HG03442 (cell line): ENCODE results near the gene TMEM184B.
"Not testable (repeated sequence)": the region's sequence is repeated elsewhere in the genome, so short reads cannot be mapped to it uniquely, and the experiment has no call there.

Experiments
- ATAC-seq: cut with Tn5 transposase; IDR thresholded peaks from one replicate; pipeline ENCODE4 v1.9.1; 2021; ENCODE audit warnings: mild to moderate bottlenecking, moderate library complexity; ENCODE audit not compliant: unreplicated experiment

Gene TMEM184B

DNA sequence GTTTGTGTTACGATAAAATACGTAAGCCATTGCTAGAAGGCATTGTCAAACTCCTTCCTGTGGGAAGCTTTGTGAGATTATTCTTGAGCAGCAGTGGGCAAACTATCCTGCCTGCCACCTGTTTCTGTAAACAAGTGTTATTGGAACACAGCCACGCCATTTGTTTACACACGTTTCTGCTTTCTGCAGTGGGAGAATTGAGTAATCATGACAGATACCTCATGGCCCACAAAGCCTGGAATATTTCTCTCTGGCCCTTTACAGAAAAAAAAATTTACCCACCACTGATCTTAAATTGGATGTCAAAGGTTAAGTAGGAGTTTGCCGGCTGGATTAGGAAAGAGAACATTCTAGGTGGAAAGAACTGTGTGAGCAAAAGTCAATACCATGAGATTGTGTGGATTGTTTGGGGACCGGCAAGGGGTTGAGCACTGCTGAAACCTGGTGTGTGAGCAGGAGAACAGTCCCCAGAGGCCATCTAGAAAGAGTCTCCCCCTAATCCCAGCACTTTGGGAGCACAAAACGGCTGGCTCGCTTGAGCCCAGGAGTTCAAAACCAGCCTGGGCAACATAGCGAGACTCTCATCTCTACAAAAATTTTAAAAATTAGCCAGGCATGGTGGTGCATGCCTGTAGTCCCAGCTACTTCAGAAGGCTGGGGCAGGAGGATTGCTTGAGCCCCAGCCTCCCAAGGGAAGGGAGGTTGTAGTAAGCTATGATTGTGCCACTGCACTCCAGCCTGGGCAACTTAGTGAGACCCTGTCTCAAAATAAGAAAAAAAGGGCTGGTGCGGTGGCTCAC is 85.2 kb downstream of the TMEM184B start:
- no peak for ATAC-seq

DNA sequence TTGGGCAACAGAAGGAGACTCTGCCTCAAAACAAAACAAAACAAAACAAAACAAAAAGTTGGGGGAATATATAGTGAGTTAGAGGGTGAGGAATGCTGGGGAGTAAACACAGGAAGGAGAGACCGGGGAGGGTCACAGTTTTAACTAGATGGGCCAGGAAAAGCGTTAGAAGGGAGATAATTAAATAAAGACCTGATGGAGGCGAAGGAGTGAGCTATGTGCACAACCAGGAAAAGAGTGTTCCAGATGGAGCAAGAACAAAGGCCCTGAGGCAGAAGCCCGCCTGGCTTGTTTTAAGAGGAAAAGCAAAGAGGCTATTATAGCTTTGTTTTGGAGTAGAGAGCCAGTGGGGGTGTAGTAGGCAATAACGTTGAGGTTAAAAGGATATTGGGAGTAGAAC is 86.4 kb downstream of the TMEM184B start:
- ATAC-seq = no peak

DNA sequence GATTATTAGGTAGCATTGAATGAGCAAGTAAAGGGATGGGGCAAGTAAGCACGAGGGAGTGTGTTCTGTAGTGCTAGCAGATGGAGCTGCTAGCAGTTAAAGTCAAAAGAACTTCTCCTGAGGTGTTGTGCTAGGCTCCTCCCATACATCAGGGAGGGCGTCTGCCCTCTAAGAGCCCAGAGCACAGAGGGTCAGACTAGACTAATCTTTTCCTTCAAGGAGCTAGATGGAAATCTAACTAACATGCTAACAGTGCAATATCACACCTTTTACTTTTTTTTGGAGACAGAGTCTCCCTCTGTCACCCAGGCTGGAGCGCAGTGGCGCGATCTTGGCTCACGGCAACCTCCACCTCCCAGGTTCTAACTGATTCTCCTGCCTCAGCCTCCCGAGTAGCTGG is 88.0 kb downstream of the TMEM184B start:
- ATAC-seq = no peak

DNA sequence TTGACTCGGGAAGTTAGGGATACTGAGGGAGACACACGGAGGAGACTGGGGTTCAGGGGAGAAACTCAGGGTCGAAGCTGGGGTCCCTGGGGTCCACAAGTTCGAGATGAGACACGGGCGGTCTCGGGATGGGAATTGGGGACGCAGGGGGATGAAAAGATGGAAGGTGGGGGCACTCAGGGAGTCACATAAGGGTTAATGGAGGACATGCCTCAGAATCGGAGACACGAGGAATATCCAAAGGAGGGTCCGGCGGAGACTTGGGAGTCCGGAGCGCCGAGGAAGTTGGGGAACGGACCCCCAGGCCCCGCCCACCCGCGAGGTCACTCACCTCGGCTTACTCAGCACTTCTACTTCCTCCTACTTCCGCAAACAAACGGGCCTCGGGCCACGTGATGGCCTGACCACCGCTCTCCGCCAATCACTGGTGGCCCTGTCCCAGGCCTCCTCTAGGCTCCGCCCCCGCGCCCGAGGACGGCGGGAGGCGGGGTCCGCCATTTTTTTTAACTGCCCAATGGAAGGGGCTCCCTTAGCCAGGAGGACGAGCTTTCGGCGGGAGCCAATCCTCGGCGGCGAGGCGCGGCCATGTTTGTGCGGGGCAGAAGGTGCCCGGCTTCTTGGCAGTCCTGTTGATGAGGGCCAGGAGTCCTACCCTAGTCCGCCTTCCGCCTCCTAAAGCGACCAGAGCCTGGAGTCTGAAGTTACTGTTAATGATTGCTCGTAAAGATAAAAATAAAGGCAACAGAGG is 91.2 kb downstream of the TMEM184B start, which contains the start of gene PLA2G6:
Gene PLA2G6 (minus strand): TSS at position 378 of the 748 bp plus-strand sequence. CDS start 12,404 bp downstream, outside the sequence.
- peak; percentile 86 for ATAC-seq

DNA sequence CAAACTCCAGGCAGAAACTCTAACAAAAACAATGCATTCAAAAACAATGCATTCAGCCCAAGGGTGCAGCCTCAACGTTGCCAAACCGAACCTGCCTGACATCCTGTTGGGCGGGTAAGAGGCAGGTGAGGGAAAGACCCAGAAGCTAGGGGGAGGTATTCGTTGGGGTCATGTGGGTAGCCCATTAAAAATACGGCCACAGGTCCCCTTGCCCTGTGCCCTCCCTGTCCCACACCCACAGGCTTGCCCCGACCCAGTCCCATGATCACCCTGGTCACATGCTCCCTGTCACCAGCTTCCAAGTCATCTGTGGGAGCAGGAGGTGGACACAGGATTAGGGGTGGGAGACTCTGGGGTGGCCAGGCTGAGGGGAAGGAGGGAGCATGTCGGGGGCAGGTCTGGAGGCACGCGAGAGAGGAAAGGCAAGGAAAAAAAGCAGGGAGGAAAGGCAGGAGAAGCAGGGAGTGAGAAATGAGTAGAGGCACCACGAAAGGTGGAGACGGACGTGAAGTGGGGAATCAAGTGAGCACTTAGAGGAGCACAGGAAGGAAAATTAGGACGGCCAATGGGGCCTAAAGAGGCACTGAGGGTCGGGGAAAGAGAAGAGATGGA is 91.9 kb downstream of the TMEM184B start:
- ATAC-seq = no peak

DNA sequence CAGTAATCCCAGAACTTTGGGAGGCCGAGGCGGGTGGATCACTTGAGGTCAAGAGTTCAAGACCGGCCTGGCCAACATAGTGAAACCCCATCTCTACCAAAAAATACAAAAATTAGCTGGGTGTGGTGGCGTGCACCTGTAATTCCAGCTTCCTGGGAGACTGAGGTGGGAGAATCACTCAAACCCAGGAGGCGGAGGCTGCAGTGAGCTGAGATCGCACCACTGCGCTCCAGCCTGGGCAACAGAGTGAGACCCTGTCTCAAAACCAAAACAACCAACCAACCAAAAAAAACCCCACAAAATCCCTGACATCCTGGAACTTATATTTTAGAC is 94.2 kb downstream of the TMEM184B start:
- not testable (repeated sequence) for ATAC-seq

DNA sequence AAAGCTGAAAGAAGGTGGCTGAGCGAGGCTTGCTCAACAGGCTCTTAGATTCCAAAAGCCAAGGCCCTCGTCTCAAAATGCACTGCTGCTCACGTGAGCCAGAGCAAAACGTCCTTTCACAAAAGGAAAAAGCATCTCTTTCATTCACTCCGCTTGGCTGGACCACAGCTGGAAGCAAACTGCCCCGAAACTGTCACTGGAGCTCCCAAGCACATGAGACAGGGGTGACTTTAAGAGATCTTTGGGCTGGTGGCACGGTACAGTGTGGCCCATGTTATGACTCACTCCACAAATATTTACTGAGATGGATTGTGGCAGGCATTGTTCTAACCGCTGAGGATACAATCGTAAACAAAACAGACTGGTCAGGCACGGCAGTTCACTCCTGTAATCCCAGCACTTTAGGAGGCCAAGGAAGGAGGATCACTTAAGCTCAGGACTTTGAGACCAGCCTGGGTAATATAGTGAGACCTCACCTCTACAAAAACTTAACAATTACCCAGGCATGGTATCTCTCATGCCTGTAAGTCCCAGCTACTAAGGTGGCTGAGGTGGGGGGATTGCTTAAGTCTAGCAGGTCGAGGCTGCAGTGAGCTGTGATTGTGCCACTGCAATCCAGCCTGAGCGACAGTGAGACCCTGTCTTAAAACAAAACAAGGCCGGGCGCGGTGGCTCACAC is 94.7 kb downstream of the TMEM184B start:
- no peak for ATAC-seq

DNA sequence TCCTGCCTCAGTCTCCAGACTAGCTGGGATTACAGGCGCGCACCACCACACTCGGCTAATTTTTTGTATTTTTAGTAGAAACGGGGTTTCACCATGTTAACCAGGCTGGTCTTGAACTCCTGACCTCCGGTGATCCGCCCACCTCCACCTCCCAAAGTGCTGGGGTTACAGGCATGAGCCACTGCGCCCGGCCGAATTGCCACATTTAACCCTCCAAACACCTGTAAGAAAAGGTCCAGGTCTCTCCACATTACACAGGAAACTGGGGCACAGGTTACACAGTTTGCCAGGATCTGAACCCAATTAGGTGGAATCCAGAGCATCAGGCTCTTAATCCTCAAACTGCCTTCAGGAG is 95.3 kb downstream of the TMEM184B start:
- not testable (repeated sequence) for ATAC-seq

DNA sequence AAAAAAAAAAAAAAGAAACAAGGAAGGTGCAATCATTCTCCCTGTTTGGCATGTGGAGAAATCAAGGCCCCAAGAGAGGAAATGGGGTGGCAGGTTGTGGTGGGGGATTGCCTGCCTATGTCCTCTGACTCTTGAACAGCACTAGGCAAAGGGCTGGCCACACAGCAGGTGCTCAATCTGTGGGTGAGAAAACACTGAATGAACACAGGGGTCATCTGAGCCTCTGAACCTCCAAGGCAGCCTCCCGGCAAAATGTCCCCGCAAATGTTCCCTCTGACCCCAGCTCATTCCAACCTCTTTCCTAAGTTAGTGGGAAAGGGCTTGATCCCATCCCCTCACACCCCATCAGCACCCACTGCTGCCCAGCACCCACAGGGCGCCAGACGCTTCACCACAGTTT is 95.8 kb downstream of the TMEM184B start:
- ATAC-seq = no peak

DNA sequence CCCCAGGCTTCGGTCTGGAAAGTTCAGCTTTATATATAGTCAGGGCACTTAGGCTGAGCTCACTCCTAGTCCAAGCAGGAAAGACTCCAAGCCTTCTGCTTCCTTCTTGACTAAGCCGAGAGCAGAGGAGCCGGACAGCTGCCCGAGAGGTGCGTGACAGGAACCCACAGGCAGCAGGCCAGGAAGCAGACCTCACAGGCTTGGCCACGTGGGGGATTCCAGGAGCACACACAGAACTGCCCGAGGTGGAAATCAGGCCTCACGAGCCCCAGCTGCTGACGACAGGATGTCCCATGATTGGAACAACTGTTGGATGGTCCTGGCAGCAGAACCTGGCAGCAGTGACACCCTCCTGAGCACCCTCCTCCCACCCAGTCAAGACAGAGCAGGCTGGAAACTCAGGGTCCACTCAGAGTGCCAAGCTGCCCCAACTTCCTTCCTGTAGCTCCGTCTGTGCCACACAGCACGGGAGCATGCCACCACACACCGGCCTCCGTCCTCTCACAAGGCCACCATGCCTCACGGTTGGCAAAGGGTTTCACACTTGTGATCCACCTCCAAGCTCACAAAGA is 96.6 kb downstream of the TMEM184B start:
- ATAC-seq = no peak

DNA sequence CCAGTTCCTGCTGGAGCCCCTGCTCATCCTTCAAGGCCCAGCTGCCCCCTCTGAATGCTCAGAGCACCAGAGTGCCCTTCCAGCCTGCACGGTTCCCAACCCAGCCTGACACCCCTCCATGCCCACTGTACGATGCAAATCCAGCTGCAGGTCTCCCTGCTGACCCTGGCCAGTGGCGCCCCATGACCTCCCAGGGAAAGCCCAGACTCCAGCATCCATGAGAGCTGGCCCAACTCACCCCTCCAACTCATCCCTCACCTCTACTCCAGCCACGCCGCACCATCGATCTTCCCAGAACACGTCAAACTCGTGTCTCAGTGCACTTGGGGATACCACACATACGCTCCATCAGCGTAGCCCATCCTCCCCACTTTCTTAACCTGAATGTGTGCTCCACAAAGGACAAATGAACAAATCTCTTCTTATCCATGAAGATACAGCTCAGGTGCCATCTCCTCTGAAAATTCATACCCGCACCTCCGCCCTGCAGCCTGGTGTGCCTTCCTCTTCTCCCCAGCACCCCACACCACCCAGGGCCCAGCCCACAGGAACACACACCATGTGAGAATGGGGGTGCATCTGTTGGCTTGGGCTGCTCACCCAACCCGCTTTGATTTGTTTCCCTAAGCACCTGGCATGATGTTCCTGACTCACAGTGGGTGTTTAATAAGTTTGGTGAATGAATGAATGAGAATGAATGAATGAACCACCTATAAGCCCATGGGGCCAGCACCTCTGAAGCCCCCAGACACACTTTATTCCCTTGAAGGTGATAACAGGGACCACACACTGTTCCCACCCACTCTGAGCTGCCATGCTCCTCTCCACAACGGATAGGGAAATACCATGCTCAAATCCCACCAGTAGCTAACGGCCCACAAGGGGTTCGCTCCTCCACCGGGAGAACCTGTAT is 97.3 kb downstream of the TMEM184B start:
- no peak for ATAC-seq

DNA sequence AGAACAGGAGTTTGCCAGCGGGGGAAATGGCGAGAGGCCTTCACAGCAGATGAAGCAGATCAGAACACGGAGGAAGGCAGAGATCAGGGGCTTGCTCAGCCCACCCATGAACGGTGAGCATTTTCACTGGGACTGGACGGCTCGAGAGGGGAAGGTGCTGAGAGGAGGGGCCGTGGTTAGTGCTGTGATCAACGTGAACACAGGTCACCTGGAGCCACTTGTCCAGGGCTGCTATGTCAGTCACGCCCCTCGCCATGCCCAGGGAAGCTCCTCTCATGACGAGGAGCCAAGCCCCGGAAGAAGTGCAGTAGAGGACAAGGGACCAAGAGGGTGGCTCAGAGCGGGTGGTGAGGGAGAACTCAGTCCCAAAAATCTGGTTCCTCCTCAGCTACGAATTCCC is 98.2 kb downstream of the TMEM184B start:
- ATAC-seq = no peak

DNA sequence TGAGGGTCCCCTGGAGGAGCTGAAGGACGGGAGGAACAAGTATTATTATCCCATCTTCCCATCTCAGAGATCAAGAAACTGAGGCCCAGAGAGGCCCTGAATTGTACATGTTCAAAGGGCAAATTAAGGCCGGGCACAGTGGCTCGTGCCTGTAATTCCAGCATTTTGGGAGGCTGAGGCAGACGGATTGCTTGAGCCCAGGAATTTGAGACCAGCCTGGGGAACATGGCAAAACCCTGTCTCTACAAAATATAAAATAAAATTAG is 99.2 kb downstream of the TMEM184B start:
- ATAC-seq = no peak

DNA sequence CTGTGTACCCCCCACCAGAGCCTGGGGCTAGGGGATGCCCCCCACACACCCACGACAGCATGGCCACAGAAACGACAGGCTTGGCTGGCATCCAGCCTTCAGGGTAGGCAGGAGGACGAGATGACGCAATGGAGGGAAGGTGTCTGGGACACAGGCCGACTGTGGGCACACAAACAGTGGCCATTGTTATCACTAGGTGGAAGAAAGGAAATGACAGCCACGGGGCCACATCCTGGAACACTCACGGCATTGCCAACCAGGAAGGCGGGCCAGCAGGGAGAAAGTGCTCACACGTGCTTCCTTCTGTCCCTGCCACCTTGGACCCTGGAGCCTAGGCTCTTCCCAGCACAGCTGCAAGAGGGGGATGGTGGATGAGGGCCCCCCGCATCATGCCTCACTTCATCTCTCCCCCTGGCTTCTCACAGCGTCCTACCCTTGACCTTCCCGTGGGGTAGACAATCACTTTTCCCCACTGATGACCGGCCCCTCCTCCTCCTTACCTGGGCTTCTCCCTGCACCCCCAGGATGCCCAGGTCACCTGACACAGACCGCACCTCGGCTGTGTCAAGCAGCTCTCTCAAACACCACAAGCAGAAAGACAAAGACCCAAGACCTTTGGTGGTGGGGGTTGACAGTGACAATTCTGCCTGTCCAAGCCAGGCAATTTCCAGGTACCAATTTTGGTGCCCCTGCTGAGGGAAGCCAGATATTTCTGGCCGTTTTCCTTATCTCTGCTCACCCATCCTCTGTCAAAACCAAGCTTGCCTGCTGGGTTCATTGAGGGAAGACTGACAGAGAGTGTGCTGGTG is 99.8 kb downstream of the TMEM184B start:
- ATAC-seq = no peak

DNA sequence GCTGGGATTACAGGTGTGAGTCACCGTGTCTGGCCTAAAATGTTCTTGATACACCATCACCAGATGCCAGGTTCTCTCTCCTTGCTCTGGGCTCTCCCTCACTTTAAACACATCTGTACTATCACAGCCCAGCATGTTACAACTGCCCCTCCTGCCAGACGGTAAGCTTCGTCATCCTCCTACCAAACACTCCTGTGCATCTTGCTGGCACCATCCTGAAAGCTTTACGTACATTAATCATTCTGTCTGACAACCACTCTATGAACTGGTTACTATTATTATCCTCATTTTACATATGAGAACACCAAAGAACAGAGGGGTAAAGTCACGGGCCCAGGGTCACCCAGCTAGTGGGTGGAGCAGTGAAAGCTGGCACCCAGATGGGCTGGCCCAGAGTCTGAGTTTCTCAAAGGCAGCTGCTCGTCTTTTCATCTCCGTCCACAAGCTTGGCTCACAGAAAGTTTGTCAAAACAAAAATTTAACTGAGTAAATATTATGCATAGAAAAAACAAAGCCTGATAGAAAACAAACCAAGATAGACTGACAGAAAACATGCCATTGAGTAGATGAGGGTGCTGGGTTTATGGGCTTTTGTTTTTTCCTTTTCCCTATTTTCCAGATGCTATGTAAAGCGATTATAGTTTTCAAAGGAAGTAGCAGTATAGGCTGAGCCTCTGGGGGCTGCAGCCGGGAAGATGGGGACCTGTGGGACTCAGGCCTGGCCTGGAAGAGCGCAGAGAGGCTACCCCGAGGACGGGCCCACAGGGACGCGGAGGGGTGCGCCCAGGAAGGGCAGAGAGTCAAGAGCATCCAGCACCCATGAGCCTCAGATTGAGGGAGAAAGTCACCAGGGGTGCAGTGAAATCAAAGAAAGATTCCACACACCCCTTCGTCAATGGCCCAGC is 100.6 kb downstream of the TMEM184B start:
- no peak for ATAC-seq

DNA sequence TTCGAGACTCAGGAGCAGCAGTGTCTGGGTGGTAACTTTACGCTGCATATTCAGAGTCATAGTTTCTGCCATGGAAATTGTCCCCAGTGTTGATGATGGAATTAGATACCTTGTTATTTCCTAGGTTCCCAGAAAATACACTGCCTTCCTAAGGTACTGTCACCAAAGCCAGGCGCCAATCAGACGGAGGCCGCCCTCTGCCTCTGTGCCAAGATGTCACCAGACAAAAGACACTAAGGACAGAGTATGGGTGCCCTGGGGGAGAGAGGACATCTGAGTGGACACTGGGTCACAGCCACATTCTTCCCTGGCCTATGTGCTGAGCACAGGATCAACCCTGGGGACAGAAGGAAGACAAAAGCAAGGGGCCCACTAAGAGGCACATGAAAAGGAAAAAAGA is 102.3 kb downstream of the TMEM184B start:
- ATAC-seq = no peak
